PC-9 (cell line): Measurements from ENCODE around the gene CBY1.

Source experiments
- EZH2 ChIP-seq: fragments of 200-600 bp; sonication (generic); IDR thresholded peaks from 2 replicates; pipeline ENCODE4 v1.8.0; 2017; ENCODE audit warnings: antibody characterized with exemption, low read depth
- TF ChIP-seq, protein P1 (sequence below): fragments of 200-600 bp; sonication (generic); conservative IDR thresholded peaks from 2 replicates; pipeline ENCODE4 v1.6.1; 2017; ENCODE audit warnings: mixed run types, antibody characterized with exemption, mild to moderate bottlenecking, moderate library complexity

DNA sequence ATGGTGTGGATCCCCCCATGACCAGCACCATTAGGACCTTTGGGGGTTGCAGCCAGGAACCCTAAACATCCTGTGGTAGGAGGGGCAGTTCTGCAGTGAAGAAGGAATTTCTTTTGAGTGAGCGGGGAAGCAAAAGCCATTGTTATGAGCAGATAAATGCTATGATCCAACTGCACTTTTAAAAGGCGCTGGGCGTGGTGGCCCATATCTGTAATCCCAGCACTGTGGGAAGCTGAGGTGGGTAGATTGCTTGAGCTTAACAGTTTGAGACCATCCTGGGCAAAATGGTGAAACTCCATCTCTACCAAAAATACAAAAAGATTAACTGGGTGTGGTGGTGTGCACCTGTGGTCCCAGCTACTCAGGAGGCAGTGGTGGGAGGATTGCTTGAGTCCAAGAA, 19.4 kb downstream of the CBY1 start:
- TF ChIP-seq, protein P1, sequence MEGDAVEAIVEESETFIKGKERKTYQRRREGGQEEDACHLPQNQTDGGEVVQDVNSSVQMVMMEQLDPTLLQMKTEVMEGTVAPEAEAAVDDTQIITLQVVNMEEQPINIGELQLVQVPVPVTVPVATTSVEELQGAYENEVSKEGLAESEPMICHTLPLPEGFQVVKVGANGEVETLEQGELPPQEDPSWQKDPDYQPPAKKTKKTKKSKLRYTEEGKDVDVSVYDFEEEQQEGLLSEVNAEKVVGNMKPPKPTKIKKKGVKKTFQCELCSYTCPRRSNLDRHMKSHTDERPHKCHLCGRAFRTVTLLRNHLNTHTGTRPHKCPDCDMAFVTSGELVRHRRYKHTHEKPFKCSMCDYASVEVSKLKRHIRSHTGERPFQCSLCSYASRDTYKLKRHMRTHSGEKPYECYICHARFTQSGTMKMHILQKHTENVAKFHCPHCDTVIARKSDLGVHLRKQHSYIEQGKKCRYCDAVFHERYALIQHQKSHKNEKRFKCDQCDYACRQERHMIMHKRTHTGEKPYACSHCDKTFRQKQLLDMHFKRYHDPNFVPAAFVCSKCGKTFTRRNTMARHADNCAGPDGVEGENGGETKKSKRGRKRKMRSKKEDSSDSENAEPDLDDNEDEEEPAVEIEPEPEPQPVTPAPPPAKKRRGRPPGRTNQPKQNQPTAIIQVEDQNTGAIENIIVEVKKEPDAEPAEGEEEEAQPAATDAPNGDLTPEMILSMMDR = no peak
- TF ChIP-seq EZH2 = no peak
